ENCODE results near the gene SAMD3. TPM values are rescaled to one million over a fixed set of nuclear protein-coding genes. Genes with fewer than 3 reads are reported as not detected.
"Not testable (repeated sequence)": the region's sequence is repeated elsewhere in the genome, so short reads cannot be mapped to it uniquely, and the experiment has no call there.

The SAMD3 gene
- total RNA-seq, 1 experiment from 2014 or later: 1.5 TPM

DNA sequence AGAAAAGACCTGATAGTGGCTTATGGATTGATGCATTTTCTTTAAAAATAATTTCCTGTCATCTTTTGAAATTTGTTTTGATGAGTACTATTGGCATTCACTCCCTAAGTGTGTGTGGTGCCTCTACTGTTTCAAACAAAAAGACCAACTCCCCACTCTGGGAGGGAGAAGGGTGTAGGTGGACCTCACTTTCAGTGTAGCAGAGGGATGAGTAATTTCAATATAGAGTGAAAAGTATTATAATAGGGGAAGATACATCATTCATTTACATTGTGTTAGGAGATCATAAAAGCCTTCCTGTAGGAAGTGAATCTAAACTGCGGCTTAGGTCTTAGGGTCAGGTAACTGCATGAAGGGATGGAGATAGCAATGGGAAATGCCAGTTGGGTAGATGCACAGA lies 46.4 kb downstream of the SAMD3 start:
- intact Hi-C loops (cut with micrococcal nuclease; ENCODE audit: unreplicated experiment): no loop called here
- H3K9me3 ChIP-seq: no peaks in the 10 kb centered on the region
- H3K27me3 Mint-ChIP-seq (ENCODE audit: insufficient read depth, unreplicated experiment): no peaks in the 10 kb centered on the region
- no peaks in the 10 kb centered on the region for H3K27me3 ChIP-seq (replicated peaks; ENCODE audit: control insufficient read depth, insufficient read depth, low read length)
- ChIA-PET POLR2A (no interaction called here), CTCF (no interaction called here)
- H3K4me1 ChIP-seq: peaks cover 11% of the 10 kb centered on the region
- DNase-seq: no peak
- no peak for TF ChIP-seq CTCF (IDR thresholded peaks at IDR 0.05; ENCODE audit: insufficient read depth in 1 of 2, low read depth in 1 of 2, low read length in 1 of 2, severe bottlenecking in 1 of 2, unreplicated experiment in 1 of 2)
- H3K4me3 ChIP-seq (ENCODE audit: low read depth, low read length): no peak overlapping the region
- no TSS peak for BruUV-seq (replicated peaks)
- no peaks in the 10 kb centered on the region for H3K36me3 ChIP-seq (ENCODE audit: control insufficient read depth, insufficient read depth, low read length)
- H3K36me3 Mint-ChIP-seq (ENCODE audit: insufficient read depth, unreplicated experiment): no peaks in the 10 kb centered on the region
- no peak overlapping the region for H3K4me3 Mint-ChIP-seq (ENCODE audit: unreplicated experiment)
- no peaks in the 10 kb centered on the region for H3K9me3 Mint-ChIP-seq (ENCODE audit: unreplicated experiment)
- no peak overlapping the region for H3K27ac Mint-ChIP-seq (ENCODE audit: unreplicated experiment)
- no peaks in the 10 kb centered on the region for H3K4me1 Mint-ChIP-seq (ENCODE audit: low read depth, unreplicated experiment)

DNA sequence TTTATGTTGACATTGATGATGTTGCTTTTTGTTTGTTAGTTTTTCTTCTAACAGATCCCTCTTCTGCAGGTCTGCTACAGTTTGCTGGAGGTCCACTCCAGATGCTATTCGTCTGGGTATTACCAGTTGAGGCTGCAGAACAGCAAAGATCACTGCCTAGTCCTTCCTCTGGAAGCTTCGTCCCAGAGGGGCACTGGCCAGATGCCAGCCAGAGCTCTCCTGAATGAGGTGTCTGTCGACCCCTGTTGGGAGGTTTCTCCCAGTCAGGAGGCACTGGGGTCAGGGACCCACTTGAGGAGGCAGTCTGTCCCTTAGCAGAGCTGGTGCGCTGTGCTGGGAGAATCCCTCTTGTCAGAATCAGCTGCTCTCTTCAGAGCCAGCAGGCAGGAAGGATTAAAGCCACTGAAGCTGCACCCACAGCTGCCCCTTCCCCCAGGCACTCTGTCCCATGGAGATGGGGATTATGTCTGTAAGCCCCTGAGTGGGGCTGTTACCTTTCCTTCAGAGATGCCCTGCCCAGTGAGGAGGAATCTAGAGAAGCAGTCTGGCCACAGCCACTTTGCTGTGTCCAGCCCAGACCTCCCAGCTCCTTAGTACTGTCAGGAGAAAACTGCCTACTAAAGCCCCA lies 49.3 kb downstream of the SAMD3 start:
- H3K27ac Mint-ChIP-seq (ENCODE audit: unreplicated experiment); H3K4me3 Mint-ChIP-seq (ENCODE audit: unreplicated experiment); H3K36me3 ChIP-seq (ENCODE audit: control insufficient read depth, insufficient read depth, low read length); H3K4me1 Mint-ChIP-seq (ENCODE audit: low read depth, unreplicated experiment); H3K9me3 Mint-ChIP-seq (ENCODE audit: unreplicated experiment); POLR2A ChIA-PET; H3K4me1 ChIP-seq; H3K27me3 Mint-ChIP-seq (ENCODE audit: insufficient read depth, unreplicated experiment); H3K36me3 Mint-ChIP-seq (ENCODE audit: insufficient read depth, unreplicated experiment); BruUV-seq (replicated peaks); CTCF ChIA-PET; H3K27me3 ChIP-seq (replicated peaks; ENCODE audit: control insufficient read depth, insufficient read depth, low read length); DNase-seq; intact Hi-C loops (cut with micrococcal nuclease; ENCODE audit: unreplicated experiment); H3K9me3 ChIP-seq; H3K4me3 ChIP-seq (ENCODE audit: low read depth, low read length): not testable (repeated sequence)

DNA sequence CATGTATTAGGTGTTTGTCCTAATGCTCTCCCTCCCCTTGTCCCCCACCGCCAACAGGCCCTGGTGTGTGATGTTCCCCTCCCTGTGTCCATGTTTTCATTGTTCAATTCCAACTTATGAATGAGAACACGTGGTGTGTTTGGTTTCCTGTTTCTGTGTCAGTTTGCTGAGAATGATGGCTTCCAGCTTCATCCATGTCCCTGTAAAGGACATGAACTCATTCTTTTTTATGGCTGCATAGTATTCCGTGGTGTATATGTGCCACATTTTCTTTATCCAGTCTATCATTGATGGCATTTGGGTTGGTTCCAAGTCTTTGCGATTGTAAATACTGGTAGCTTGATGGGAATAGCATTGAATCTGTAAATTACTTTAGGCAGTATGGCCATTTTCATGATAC lies 52.6 kb downstream of the SAMD3 start:
- H3K27me3 ChIP-seq (replicated peaks; ENCODE audit: control insufficient read depth, insufficient read depth, low read length); H3K4me3 Mint-ChIP-seq (ENCODE audit: unreplicated experiment); POLR2A ChIA-PET; H3K4me3 ChIP-seq (ENCODE audit: low read depth, low read length); CTCF ChIA-PET; H3K4me1 ChIP-seq; H3K36me3 Mint-ChIP-seq (ENCODE audit: insufficient read depth, unreplicated experiment); H3K9me3 Mint-ChIP-seq (ENCODE audit: unreplicated experiment); H3K27me3 Mint-ChIP-seq (ENCODE audit: insufficient read depth, unreplicated experiment); BruUV-seq (replicated peaks); intact Hi-C loops (cut with micrococcal nuclease; ENCODE audit: unreplicated experiment); H3K9me3 ChIP-seq; DNase-seq; H3K4me1 Mint-ChIP-seq (ENCODE audit: low read depth, unreplicated experiment); H3K36me3 ChIP-seq (ENCODE audit: control insufficient read depth, insufficient read depth, low read length); H3K27ac Mint-ChIP-seq (ENCODE audit: unreplicated experiment): not testable (repeated sequence)

DNA sequence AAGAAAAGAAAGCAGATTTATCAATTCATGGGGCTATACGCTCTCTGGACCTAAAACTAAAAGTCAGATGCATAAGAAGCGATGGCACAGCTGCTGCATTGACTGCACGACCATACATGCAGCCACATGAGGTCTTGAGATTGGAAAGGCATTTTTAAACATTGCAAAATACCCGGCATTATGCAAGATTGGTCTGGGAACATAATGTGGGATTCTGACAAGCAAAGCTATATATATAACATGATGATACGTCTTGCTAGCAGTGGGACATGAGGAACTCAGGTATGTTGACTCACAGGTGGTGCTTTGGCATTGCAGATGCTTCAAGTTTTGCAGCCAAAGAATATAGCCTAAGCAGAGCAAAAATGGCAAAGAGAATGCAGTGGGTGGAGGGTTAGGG lies 55.1 kb downstream of the SAMD3 start:
- Mint-ChIP-seq H3K27me3 (ENCODE audit: insufficient read depth, unreplicated experiment) (peaks cover 4% of the 10 kb centered on the region), H3K36me3 (ENCODE audit: insufficient read depth, unreplicated experiment) (no peaks in the 10 kb centered on the region), H3K4me3 (ENCODE audit: unreplicated experiment) (no peak overlapping the region), H3K9me3 (ENCODE audit: unreplicated experiment) (no peaks in the 10 kb centered on the region), H3K4me1 (ENCODE audit: low read depth, unreplicated experiment) (no peaks in the 10 kb centered on the region), H3K27ac (ENCODE audit: unreplicated experiment) (no peak overlapping the region)
- CTCF ChIA-PET: no interaction called here
- POLR2A ChIA-PET: interaction anchor here (0.6 kb wide), 1 partner anchor 1784 kb away, joined by 4 read pairs; the partner anchor contains the start of gene CCN2
- H3K4me3 ChIP-seq (ENCODE audit: low read depth, low read length): no peak overlapping the region
- H3K27me3 ChIP-seq (replicated peaks; ENCODE audit: control insufficient read depth, insufficient read depth, low read length): no peaks in the 10 kb centered on the region
- no peaks in the 10 kb centered on the region for H3K36me3 ChIP-seq (ENCODE audit: control insufficient read depth, insufficient read depth, low read length)
- H3K9me3 ChIP-seq: no peaks in the 10 kb centered on the region
- no peaks in the 10 kb centered on the region for H3K4me1 ChIP-seq
- BruUV-seq (replicated peaks): no TSS peak
- no peak for TF ChIP-seq CTCF (IDR thresholded peaks at IDR 0.05; ENCODE audit: insufficient read depth in 1 of 2, low read depth in 1 of 2, low read length in 1 of 2, severe bottlenecking in 1 of 2, unreplicated experiment in 1 of 2)
- peak in 1 of 2 experiments; percentile 24 for DNase-seq
- intact Hi-C loops (cut with micrococcal nuclease; ENCODE audit: unreplicated experiment): no loop called here
